Activated CD4-positive, alpha-beta T cell treated with anti-CD3 and anti-CD28 coated beads for 36 hours (primary cell): ENCODE results near the gene ITPR2. TPM values are rescaled to one million over a fixed set of nuclear protein-coding genes. Genes with fewer than 3 reads are reported as not detected.
"Not testable (repeated sequence)": the region's sequence is repeated elsewhere in the genome, so short reads cannot be mapped to it uniquely, and the experiment has no call there.

Experiments
- ATAC-seq: fragments of 200-7000 bp; cut with Tn5 transposase; one replicate; pipeline ENCODE4 v1.10.0; 2021; ENCODE audit warnings: mild to moderate bottlenecking, moderate library complexity
- CTCF ChIA-PET: fragments of 350-600 bp; sonication (Branson Sonifier 250); formaldehyde crosslinking; loops from one replicate; lab custom pipeline; 2021; ENCODE audit warnings: antibody characterized with exemption; lab: Charles Lee
- POLR2A ChIA-PET: fragments of 350-600 bp; sonication (Branson Sonifier 250); formaldehyde crosslinking; loops from one replicate; lab custom pipeline; 2021; ENCODE audit warnings: antibody characterized with exemption, inconsistent platforms; lab: Charles Lee
- DNase-seq: peaks from one replicate; pipeline ENCODE4 v3.0.0-alpha.2; 2020
- H3K27ac Mint-ChIP-seq: one replicate; pipeline ENCODE4 v1.8.0; 2021; ENCODE audit warnings: mixed read lengths
- H3K27me3 Mint-ChIP-seq: one replicate; pipeline ENCODE4 v1.8.0; 2021; ENCODE audit warnings: mixed read lengths
- H3K36me3 Mint-ChIP-seq: one replicate; pipeline ENCODE4 v1.8.0; 2021; ENCODE audit warnings: low read depth, mixed read lengths
- H3K4me1 Mint-ChIP-seq: one replicate; pipeline ENCODE4 v1.8.0; 2021; ENCODE audit warnings: mixed read lengths
- H3K4me3 Mint-ChIP-seq: one replicate; pipeline ENCODE4 v1.8.0; 2021; ENCODE audit warnings: mild to moderate bottlenecking, moderate library complexity, mixed read lengths
- H3K9me3 Mint-ChIP-seq: one replicate; pipeline ENCODE4 v1.8.0; 2021; ENCODE audit warnings: low read depth, mixed read lengths
- intact Hi-C, 2 experiments: fragments of 100-400 bp; cut with DNase I in 1 of 2; cut with micrococcal nuclease in 1 of 2; formaldehyde crosslinking; loops; one replicate each; pipeline versions ENCODE4 v1.14.2 to v1.15.1; 2022 to 2024; cut with DNase I, micrococcal nuclease
- total RNA-seq, 2 experiments: library from RNA; stranded (reverse); gene quantifications; one replicate each; pipeline ENCODE4 v1.2.3, GENCODE V29; 2021

Gene ITPR2
- total RNA-seq, 2 experiments from 2014 or later: 27.3 to 28.6 TPM

DNA sequence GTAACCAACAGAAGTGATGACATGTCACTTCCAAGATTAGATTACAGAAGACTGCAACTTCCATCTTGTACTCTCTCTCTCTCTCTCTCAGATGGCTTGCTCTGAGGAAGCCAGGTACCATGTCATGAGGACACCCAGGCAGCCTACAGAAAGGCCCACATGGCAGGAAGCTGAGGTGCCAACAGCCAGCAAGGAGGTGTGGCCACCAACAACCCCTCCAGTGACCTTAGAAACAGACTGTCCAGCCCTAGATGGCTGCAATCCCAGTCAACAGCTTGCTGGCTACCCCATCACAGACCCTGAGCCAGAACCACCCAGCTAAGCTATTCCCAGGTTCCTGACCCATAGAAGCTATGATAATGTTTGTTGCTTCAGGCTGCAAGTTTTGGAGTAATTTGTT is 178.4 kb downstream of the ITPR2 start:
- peaks cover 68% of the 10 kb centered on the region for H3K36me3 Mint-ChIP-seq
- ChIA-PET POLR2A (no interaction called here), CTCF (interaction anchor here (0.8 kb wide), 1 partner anchor 12 kb away, joined by 3 read pairs; no protein-coding TSS in a partner anchor)
- H3K4me3 Mint-ChIP-seq: no peak overlapping the region
- H3K27ac Mint-ChIP-seq: no peak overlapping the region
- no peak for ATAC-seq
- no peak for DNase-seq
- intact Hi-C loops: no loop called here
- H3K9me3 Mint-ChIP-seq: peaks cover 9% of the 10 kb centered on the region
- H3K4me1 Mint-ChIP-seq: no peaks in the 10 kb centered on the region
- no peaks in the 10 kb centered on the region for H3K27me3 Mint-ChIP-seq

DNA sequence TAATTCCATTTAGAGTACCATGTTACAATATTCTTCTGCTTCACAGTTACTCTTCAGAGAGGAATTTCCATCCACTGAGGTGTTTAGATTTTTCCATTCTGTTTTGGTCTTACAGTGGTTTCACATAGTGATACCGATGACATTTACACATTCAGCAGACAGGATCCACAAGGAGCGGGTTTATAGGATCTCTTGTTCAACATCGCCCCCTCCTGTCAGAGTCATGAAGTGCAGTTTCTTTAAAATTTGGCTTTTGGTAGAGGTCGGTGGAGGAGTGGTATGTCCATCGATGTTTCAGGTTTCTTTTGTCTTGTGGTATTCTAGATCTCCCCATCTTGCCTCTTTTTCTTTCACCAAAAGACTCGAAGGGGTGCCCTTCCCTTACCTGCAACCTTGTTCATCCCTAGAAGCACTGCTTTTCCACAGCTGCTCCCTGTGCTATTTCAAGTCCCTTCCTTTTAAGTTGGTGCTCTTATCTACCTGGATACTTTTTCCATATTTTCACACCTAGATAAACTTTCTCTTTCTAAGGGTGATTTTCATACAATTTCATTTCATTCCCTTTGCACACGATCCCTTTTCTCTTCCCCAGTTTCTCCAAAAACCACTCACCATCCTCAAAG is 181.3 kb downstream of the ITPR2 start:
- H3K27ac Mint-ChIP-seq: no peak overlapping the region
- CTCF ChIA-PET: interaction anchor here (0.6 to 1.9 kb wide), 17 partner anchors 8 to 946 kb away, joined by 3 to 8 read pairs (median 3); no protein-coding TSS in a partner anchor
- H3K4me1 Mint-ChIP-seq: no peaks in the 10 kb centered on the region
- H3K36me3 Mint-ChIP-seq: peaks cover 64% of the 10 kb centered on the region
- peak; percentile 55 for ATAC-seq
- no peaks in the 10 kb centered on the region for H3K27me3 Mint-ChIP-seq
- intact Hi-C loops: loop anchor here (1.0 kb wide), 2 partner anchors 532 to 554 kb away; no protein-coding TSS in a partner anchor
- POLR2A ChIA-PET: interaction anchor here (0.7 kb wide), 1 partner anchor 224 kb away, joined by 6 read pairs; no protein-coding TSS in a partner anchor
- H3K4me3 Mint-ChIP-seq: no peak overlapping the region
- peaks cover 9% of the 10 kb centered on the region for H3K9me3 Mint-ChIP-seq
- peak; percentile 59 for DNase-seq

DNA sequence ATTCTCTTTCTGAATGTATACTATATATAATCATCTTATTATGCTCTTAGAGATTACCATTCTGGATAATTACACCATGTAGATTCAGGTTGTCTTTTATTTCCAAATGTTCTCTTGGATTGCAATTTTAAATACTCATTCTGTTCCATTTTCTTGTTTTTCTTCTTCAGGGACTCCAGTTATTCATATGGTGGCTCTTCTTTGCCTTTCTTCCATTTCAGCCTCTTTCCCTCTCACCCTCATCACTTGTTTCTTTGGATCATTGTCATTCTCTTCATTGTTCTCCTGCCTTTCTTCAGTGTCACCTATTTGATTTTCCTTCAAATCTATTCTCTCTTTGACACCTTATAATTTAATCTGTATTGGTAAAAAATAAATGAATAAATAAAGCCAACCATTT is 182.0 kb downstream of the ITPR2 start:
- Mint-ChIP-seq H3K36me3 (peaks cover 57% of the 10 kb centered on the region), H3K27ac (no peak overlapping the region), H3K4me1 (no peaks in the 10 kb centered on the region), H3K27me3 (no peaks in the 10 kb centered on the region), H3K9me3 (peaks cover 9% of the 10 kb centered on the region), H3K4me3 (no peak overlapping the region)
- POLR2A ChIA-PET: no interaction called here
- CTCF ChIA-PET: interaction anchor here (0.7 to 1.9 kb wide), 8 partner anchors 10 to 559 kb away, joined by 3 to 8 read pairs (median 3); no protein-coding TSS in a partner anchor
- intact Hi-C loops: loop anchor here (1.0 kb wide), 2 partner anchors 532 to 554 kb away; no protein-coding TSS in a partner anchor
- DNase-seq: no peak
- no peak for ATAC-seq

DNA sequence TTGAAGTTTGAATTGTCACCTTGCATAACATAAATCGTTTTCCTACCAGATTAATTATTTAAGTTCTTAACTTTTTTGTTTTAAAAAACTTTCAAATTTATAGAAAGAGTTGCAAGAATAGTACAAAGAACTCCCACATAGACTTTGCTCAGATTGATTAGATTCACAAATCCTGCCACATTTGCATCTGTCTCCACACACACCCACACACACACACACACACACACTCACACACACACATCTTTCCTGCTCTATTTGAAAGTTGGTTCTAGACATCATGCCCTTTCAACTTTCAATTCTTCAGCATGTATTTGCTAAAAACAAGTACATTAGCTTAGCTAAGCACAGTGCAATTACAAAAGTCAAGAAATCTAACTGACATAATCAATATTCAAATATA is 184.0 kb downstream of the ITPR2 start:
- H3K27me3 Mint-ChIP-seq: no peaks in the 10 kb centered on the region
- intact Hi-C loops: no loop called here
- H3K4me3 Mint-ChIP-seq: no peak overlapping the region

DNA sequence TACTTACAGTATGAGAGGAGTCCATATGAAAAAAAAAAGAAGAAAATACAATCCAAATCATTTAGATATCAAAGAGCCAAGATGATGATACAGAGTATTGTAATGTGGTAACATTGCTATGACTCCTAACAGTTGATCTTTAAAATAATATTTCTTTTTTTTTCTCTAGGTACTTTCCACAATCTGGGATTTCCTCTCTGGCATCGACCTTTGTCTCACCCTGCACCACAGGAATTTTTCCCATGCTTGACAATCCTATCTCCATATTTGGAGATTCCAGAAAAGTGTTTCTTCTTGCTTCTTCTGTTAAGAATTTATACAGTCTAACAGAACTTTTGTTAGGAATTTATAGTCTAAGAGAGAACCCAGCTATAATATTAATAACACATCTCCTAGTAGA is 184.4 kb downstream of the ITPR2 start:
- Mint-ChIP-seq H3K4me1 (peaks cover 5% of the 10 kb centered on the region), H3K9me3 (peaks cover 9% of the 10 kb centered on the region), H3K27ac (no peak overlapping the region), H3K27me3 (no peaks in the 10 kb centered on the region), H3K4me3 (no peak overlapping the region), H3K36me3 (peaks cover 52% of the 10 kb centered on the region)
- no peak for DNase-seq
- ChIA-PET CTCF (no interaction called here), POLR2A (no interaction called here)
- intact Hi-C loops: no loop called here
- no peak for ATAC-seq

More for the DNA sequence above, 184.0 kb downstream of the ITPR2 start:
- DNase-seq (no peak), ATAC-seq (no peak)
- Mint-ChIP-seq H3K36me3 (peaks cover 53% of the 10 kb centered on the region), H3K27ac (no peak overlapping the region), H3K4me1 (peaks cover 5% of the 10 kb centered on the region), H3K9me3 (peaks cover 9% of the 10 kb centered on the region)
- ChIA-PET CTCF (no interaction called here), POLR2A (no interaction called here)

DNA sequence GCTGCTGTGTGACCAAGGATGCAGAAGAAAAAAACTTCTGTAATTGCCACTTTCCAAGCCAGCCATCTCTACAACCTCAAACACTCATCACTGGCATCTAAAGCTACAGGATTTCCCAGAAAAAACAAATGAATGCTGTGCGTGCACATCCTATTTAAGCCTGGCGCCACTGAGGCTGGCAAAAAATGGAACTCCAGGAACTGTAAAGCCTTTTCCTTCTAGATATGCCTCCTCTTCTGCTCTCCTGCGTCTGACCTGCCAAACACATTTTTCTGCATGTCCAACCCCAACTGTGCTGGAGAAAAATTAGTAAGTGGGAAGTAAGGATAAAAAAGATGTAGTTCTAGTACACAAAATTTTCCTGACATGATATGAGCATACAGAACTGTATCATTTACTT is 184.9 kb downstream of the ITPR2 start:
- CTCF ChIA-PET: interaction anchor here (0.7 kb wide), 1 partner anchor 11 kb away, joined by 3 read pairs; no protein-coding TSS in a partner anchor
- peaks cover 49% of the 10 kb centered on the region for H3K36me3 Mint-ChIP-seq
- H3K9me3 Mint-ChIP-seq: peaks cover 9% of the 10 kb centered on the region

DNA sequence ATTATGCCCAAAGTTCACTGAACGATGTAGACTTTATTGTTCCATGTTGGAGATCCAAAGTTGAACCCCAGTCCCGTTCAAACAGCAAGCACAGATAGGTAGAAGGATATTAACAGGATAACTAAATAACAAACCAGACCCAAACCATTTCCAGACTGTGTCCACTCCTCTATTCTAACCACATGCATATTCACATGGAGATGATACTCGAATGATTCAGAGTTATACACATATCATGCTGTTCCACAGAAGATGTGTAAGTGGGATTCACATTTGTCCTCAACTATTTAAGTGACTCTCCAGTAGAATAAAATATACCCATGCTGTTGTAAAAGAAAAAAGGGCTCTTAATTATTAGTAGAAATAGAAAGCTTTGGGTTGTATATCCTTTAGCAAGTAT is 185.9 kb downstream of the ITPR2 start:
- peaks cover 5% of the 10 kb centered on the region for H3K4me1 Mint-ChIP-seq
- intact Hi-C loops: no loop called here
- no peak overlapping the region for H3K4me3 Mint-ChIP-seq
- DNase-seq (no peak), ATAC-seq (no peak)
- POLR2A ChIA-PET: no interaction called here
- H3K27me3 Mint-ChIP-seq: no peaks in the 10 kb centered on the region
- peaks cover 4% of the 10 kb centered on the region for H3K9me3 Mint-ChIP-seq
- peaks cover 42% of the 10 kb centered on the region for H3K36me3 Mint-ChIP-seq
- CTCF ChIA-PET: no interaction called here
- no peak overlapping the region for H3K27ac Mint-ChIP-seq

More for the DNA sequence above, 184.9 kb downstream of the ITPR2 start:
- ATAC-seq (no peak), DNase-seq (no peak)
- POLR2A ChIA-PET: no interaction called here
- no peak overlapping the region for H3K27ac Mint-ChIP-seq
- no peak overlapping the region for H3K4me3 Mint-ChIP-seq
- H3K27me3 Mint-ChIP-seq: no peaks in the 10 kb centered on the region
- intact Hi-C loops: no loop called here
- H3K4me1 Mint-ChIP-seq: peaks cover 5% of the 10 kb centered on the region

DNA sequence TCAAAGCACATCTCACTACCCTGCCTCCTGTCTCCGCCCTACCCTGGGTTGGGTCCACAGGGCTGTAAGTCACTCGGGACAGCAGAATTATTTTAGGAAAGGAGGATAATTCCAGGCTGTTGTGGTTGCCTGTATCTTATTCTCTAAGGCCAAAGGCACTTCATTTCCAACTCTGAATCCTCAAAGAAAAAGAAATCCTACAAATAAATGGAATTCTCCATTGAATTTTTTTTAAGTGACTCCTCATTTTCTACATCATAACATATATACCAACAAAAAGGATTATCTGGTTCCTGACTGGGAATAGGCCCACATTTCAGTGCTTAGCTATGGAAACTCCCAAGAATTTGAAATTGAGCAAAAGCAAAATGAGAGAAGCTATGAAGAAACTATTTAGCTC is 186.4 kb downstream of the ITPR2 start:
- peaks cover 5% of the 10 kb centered on the region for H3K4me1 Mint-ChIP-seq
- no peak overlapping the region for H3K27ac Mint-ChIP-seq
- no peak for DNase-seq
- no peak overlapping the region for H3K4me3 Mint-ChIP-seq
- ChIA-PET CTCF (no interaction called here), POLR2A (no interaction called here)
- peaks cover 37% of the 10 kb centered on the region for H3K36me3 Mint-ChIP-seq
- intact Hi-C loops: no loop called here
- H3K9me3 Mint-ChIP-seq: peaks cover 3% of the 10 kb centered on the region
- ATAC-seq: no peak
- H3K27me3 Mint-ChIP-seq: no peaks in the 10 kb centered on the region

DNA sequence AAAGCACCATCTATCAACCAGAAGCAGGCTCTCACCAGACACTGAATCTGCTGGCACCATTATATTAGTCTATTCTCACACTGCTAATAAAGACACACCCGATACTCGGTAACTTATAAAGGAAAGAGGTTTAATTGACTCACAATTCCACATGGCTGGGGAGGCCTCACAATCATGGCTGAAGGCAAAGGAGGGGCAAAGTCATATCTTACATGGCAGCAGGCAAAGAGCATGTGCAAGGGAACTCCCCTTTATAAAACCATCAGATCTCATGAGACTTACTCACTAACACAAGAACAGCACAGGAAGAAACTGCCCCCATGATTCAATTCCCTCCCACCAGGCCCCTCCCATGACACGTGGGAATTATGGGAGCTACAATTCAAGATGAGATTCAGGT is 188.6 kb downstream of the ITPR2 start:
- H3K27ac Mint-ChIP-seq: peak overlapping the region; percentile 28
- intact Hi-C loops, H3K9me3 Mint-ChIP-seq, POLR2A ChIA-PET, DNase-seq, H3K4me3 Mint-ChIP-seq, H3K4me1 Mint-ChIP-seq, H3K27me3 Mint-ChIP-seq: not testable (repeated sequence)
- peak; percentile 30 for ATAC-seq
- peaks cover 34% of the 10 kb centered on the region for H3K36me3 Mint-ChIP-seq
- CTCF ChIA-PET: interaction anchor here (1.0 to 1.1 kb wide), 2 partner anchors 8 to 10 kb away, joined by 3 to 4 read pairs; no protein-coding TSS in a partner anchor

DNA sequence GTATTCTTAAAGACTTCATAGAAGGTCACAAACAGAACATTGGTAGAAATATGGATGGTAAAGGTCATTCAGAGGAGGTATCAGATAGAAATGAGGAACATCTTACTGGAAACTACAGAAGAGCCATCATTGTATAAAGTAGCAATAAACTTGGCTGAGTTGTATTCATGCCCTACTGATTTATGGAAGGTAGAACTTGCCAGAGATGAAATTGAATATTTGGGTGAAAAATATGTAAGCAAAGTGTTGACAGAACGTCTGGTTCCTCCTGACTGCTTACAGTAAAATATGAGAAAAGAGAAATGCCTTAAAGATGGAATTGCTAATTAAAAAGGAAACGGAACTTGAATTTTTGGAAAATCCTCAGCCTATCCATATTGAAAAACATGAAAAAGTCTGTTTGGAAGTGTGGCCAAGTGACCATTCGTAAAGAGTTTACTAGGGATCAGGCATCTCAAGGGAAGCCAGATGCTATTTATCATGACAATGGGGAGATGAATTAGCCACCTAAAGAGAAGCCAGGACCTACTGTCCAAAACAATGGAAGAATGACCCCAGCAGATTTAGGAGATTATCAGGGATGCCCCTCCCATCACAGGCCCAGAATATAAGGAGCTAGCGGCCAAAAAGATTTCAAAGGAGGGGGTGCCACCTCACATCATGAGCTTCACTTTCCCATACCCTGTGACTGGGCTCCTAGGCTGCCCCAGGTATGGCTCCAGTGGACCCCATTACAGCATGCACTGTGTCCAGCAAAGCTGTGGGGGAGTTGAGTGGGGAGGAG is 189.3 kb downstream of the ITPR2 start:
- Mint-ChIP-seq H3K27me3 (no peaks in the 10 kb centered on the region), H3K27ac (no peak overlapping the region), H3K36me3 (peaks cover 35% of the 10 kb centered on the region), H3K4me3 (no peak overlapping the region), H3K9me3 (no peaks in the 10 kb centered on the region), H3K4me1 (peaks cover 5% of the 10 kb centered on the region)
- ATAC-seq: no peak
- intact Hi-C loops: no loop called here
- DNase-seq: no peak
- ChIA-PET POLR2A (no interaction called here), CTCF (interaction anchor here (1.0 to 1.1 kb wide), 2 partner anchors 8 to 9 kb away, joined by 3 to 4 read pairs; no protein-coding TSS in a partner anchor)

DNA sequence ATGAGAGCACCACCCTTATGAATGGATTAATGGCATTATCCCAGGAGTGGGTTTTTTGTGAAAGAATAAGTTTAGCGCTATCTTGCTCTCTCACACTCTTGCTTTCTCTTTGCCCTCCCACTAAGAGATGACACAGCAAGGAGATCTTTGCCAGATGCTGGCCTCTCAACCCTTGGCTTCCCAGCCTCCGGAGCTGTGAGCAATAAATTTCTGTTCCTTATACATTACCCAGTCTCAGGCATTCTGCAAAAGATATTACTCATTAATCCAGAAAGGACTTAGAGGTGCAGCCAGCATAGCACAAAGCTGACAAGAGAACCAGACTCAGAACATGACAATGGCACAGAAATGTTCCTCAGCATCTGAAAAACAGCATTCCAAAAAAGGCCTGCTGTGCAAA is 190.6 kb downstream of the ITPR2 start:
- peaks cover 28% of the 10 kb centered on the region for H3K36me3 Mint-ChIP-seq
- no peaks in the 10 kb centered on the region for H3K27me3 Mint-ChIP-seq
- no peak overlapping the region for H3K27ac Mint-ChIP-seq
- H3K4me1 Mint-ChIP-seq: peaks cover 6% of the 10 kb centered on the region
- no peak for DNase-seq
- ChIA-PET CTCF (interaction anchor here (0.6 to 1.7 kb wide), 3 partner anchors 9 to 615 kb away, joined by 3 to 8 read pairs (median 4); no protein-coding TSS in a partner anchor), POLR2A (no interaction called here)
- no peaks in the 10 kb centered on the region for H3K9me3 Mint-ChIP-seq
- H3K4me3 Mint-ChIP-seq: no peak overlapping the region
- no peak for ATAC-seq
- intact Hi-C loops: no loop called here
